ENCODE results near the gene GLIS1.
A peak's percentile ranks its signal among the peaks of the same experiment; 100 is the strongest.
"Not testable (repeated sequence)": the region's sequence is repeated elsewhere in the genome, so short reads cannot be mapped to it uniquely, and the experiment has no call there.

GLIS1 gene

DNA sequence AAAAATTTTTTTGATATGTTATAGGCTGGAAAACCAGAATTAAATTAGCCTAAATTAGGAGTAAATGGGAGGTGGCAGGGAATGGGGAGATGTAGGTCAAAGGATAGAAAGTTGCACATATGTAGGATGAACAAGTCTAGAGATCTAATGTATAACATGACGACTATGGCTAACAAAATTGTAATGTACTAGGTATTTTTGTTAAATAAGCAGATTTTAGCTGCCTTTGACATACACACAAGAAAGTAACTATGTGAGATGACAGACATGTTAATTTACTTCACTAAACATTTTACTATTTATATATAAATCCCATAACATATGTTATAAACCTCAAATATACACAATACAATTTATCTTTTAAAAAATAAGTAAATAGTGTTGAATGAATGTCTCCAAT is 30.2 kb upstream of the GLIS1 start:
- TF ChIP-seq, protein P1, sequence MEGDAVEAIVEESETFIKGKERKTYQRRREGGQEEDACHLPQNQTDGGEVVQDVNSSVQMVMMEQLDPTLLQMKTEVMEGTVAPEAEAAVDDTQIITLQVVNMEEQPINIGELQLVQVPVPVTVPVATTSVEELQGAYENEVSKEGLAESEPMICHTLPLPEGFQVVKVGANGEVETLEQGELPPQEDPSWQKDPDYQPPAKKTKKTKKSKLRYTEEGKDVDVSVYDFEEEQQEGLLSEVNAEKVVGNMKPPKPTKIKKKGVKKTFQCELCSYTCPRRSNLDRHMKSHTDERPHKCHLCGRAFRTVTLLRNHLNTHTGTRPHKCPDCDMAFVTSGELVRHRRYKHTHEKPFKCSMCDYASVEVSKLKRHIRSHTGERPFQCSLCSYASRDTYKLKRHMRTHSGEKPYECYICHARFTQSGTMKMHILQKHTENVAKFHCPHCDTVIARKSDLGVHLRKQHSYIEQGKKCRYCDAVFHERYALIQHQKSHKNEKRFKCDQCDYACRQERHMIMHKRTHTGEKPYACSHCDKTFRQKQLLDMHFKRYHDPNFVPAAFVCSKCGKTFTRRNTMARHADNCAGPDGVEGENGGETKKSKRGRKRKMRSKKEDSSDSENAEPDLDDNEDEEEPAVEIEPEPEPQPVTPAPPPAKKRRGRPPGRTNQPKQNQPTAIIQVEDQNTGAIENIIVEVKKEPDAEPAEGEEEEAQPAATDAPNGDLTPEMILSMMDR (IDR thresholded peaks at IDR 0.05; ENCODE audit: low read depth, low read length, missing control alignments), result no peak
- H3K4me3 ChIP-seq (replicated peaks; ENCODE audit: low read depth, low read length), result no peak overlapping the region
- no peak for DNase-seq (ENCODE audit: extremely low read depth, low read depth)

GRCh38 chr1:53766831-53767405 is 28.0 kb upstream of the GLIS1 start:
- no peak overlapping the region for H3K4me3 ChIP-seq (replicated peaks; ENCODE audit: low read depth, low read length)
- no peak for DNase-seq (ENCODE audit: extremely low read depth, low read depth)
- TF ChIP-seq, protein P1 (IDR thresholded peaks at IDR 0.05; ENCODE audit: low read depth, low read length, missing control alignments), result no peak

- no peak overlapping the region for H3K4me3 ChIP-seq (replicated peaks; ENCODE audit: low read depth, low read length)
- TF ChIP-seq, protein P1 (IDR thresholded peaks at IDR 0.05; ENCODE audit: low read depth, low read length, missing control alignments), result no peak
These were observed 27.3 kb upstream of the GLIS1 start for GRCh38 chr1:53766194-53766742.

DNA sequence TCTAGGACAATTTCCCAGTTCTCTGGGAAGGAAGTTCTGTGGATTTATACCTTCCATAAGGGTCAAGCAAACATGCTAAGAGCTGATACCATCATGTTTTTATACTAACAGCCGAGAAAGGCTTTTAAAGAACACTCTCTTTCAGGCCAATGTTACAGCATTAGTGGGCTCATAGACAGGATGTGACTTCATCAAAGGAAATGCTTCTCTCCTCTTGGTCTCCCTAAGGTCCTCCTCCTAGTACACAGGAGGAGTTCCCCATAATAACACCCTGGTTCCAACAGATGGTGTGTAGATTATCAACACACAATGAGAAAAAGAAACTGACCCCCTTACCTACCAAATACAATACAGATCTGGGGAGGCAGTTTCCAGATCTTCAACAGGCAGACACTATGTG is 26.7 kb upstream of the GLIS1 start:
- DNase-seq (ENCODE audit: extremely low read depth, low read depth), result peak; percentile 21
- TF ChIP-seq, protein P1 (IDR thresholded peaks at IDR 0.05; ENCODE audit: low read depth, low read length, missing control alignments), result no peak

More at GRCh38 chr1:53766194-53766742, 27.3 kb upstream of the GLIS1 start:
- no peak for DNase-seq (ENCODE audit: extremely low read depth, low read depth)

GRCh38 chr1:53763911-53764310 is 24.9 kb upstream of the GLIS1 start:
- H3K4me3 ChIP-seq (replicated peaks; ENCODE audit: low read depth, low read length), result no peak overlapping the region
- TF ChIP-seq, protein P1 (IDR thresholded peaks at IDR 0.05; ENCODE audit: low read depth, low read length, missing control alignments), result no peak
- no peak for DNase-seq (ENCODE audit: extremely low read depth, low read depth)

More for the DNA sequence above, 26.7 kb upstream of the GLIS1 start:
- no peak overlapping the region for H3K4me3 ChIP-seq (replicated peaks; ENCODE audit: low read depth, low read length)

GRCh38 chr1:53763461-53763860 is 24.5 kb upstream of the GLIS1 start:
- DNase-seq (ENCODE audit: extremely low read depth, low read depth), result no peak
- TF ChIP-seq, protein P1 (IDR thresholded peaks at IDR 0.05; ENCODE audit: low read depth, low read length, missing control alignments), result no peak
- no peak overlapping the region for H3K4me3 ChIP-seq (replicated peaks; ENCODE audit: low read depth, low read length)

DNA sequence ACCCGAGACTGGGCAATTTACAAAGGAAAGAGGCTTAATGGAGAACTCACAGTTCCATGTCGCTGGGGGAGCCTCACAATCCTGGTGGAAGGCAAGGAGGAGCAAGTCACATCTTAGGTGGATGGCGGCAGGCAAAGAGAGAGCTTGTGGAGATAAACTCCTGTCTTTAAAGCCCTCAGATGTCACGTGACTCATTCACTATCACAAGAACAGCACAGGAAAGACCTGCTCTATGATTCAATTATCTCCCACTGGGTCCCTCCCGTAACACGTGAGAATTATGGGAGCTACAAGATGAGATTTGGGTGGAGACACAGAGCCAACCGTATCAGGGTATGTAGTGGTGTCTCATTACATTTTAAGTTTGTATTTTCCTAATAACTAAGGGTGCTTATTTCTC is 21.5 kb upstream of the GLIS1 start:
- DNase-seq (ENCODE audit: extremely low read depth, low read depth); H3K4me3 ChIP-seq (replicated peaks; ENCODE audit: low read depth, low read length): not testable (repeated sequence)

Measured in HFF-Myc (cell line).